Fibroblast of lung (primary cell): ENCODE results near the gene AMFR. TPM values are rescaled to one million over a fixed set of nuclear protein-coding genes. Genes with fewer than 3 reads are reported as not detected.

Source experiments
- DNase-seq, 2 donors: peaks; one replicate each; pipeline versions ENCODE4 v3.0.0 to v3.0.0-alpha.2; 2010; ENCODE audit warnings: low read depth in 2 of 2
- H2AFZ ChIP-seq: 2 replicates; pipeline ENCODE4 v1.5.1; 2012; ENCODE audit warnings: low read length, control low read depth, inconsistent platforms
- H3K27ac ChIP-seq: 2 replicates; pipeline ENCODE4 v1.5.1; 2011; ENCODE audit warnings: low read length, control low read depth; ENCODE audit not compliant: insufficient read depth
- H3K27me3 ChIP-seq: 2 replicates; pipeline ENCODE4 v1.5.1; 2011; ENCODE audit warnings: mild to moderate bottlenecking, low read length; ENCODE audit not compliant: control insufficient read depth, insufficient read depth
- H3K36me3 ChIP-seq: 2 replicates; pipeline ENCODE4 v1.5.1; 2011; ENCODE audit warnings: low read length; ENCODE audit not compliant: control insufficient read depth, insufficient read depth
- H3K4me1 ChIP-seq: 2 replicates; pipeline ENCODE4 v1.5.1; 2011; ENCODE audit warnings: low read length; ENCODE audit not compliant: control insufficient read depth, insufficient read depth; ENCODE audit errors: extremely low read depth
- H3K4me2 ChIP-seq: 2 replicates; pipeline ENCODE4 v1.5.1; 2011; ENCODE audit warnings: low read length, control low read depth; ENCODE audit not compliant: insufficient read depth; ENCODE audit errors: extremely low read depth
- H3K4me3 ChIP-seq, 4 experiments: fragments of 200-600 bp in 1 of 4; sonication (generic) in 1 of 4; replicated peaks in 1 of 4; 2 replicates each; pipeline ENCODE4 v1.5.1; 2011 to 2016; ENCODE audit warnings: low read length in 4 of 4, low read depth in 3 of 4, mild to moderate bottlenecking in 3 of 4, control low read depth in 2 of 4, inconsistent platforms in 1 of 4, mixed read lengths in 1 of 4; ENCODE audit not compliant: insufficient read depth in 1 of 4; ENCODE audit errors: control extremely low read depth in 1 of 4
- H3K79me2 ChIP-seq: 2 replicates; pipeline ENCODE4 v1.5.1; 2012; ENCODE audit warnings: mild to moderate bottlenecking, low read length, inconsistent platforms; ENCODE audit not compliant: control insufficient read depth, insufficient read depth
- H3K9ac ChIP-seq: 2 replicates; pipeline ENCODE4 v1.5.1; 2011; ENCODE audit warnings: mild to moderate bottlenecking, low read length, control low read depth; ENCODE audit not compliant: insufficient read depth
- H3K9me3 ChIP-seq: 2 replicates; pipeline ENCODE4 v1.5.1; 2012; ENCODE audit warnings: low read depth, low read length; ENCODE audit not compliant: control insufficient read depth, insufficient read depth
- H4K20me1 ChIP-seq: 2 replicates; pipeline ENCODE4 v1.5.1; 2011; ENCODE audit warnings: low read length; ENCODE audit not compliant: control insufficient read depth, insufficient read depth; ENCODE audit errors: extremely low read depth
- CTCF ChIP-seq, 2 donors: IDR thresholded peaks in 1 of 2; conservative IDR thresholded peaks in 1 of 2; 1 replicate in 1 of 2; 2 replicates in 1 of 2; pipeline ENCODE4 v1.5.1; 2011 to 2012; ENCODE audit warnings: low read length in 2 of 2, control low read depth in 1 of 2, inconsistent platforms in 1 of 2, low read depth in 1 of 2, mild to moderate bottlenecking in 1 of 2
- EZH2 ChIP-seq: IDR thresholded peaks from 2 replicates; pipeline ENCODE4 v1.5.1; 2012; ENCODE audit warnings: low read length, control low read depth, mild to moderate bottlenecking; ENCODE audit errors: missing control alignments
- polyA plus RNA-seq, 2 donors: library from polyadenylated mRNA; depleted of rRNA in 1 of 2; stranded (reverse) in 1 of 2; unstranded in 1 of 2; fragments of >200 nt; gene quantifications; 2 replicates each; pipeline ENCODE4 v1.2.1, GENCODE V29; 2011 to 2012; ENCODE audit warnings: missing spikeins in 1 of 2
- total RNA-seq: library from RNA; depleted of rRNA; stranded (reverse); fragments of >200 nt; gene quantifications from 2 replicates; pipeline ENCODE4 v1.2.1, GENCODE V29; 2014

The AMFR gene
- total and polyA plus RNA-seq, 2 donors (not counting 1 experiment from before 2014, with no cell fraction given), result 75.9 to 413 TPM

GRCh38 chr16:56438038-56438437 lies 12.7 kb upstream of the AMFR start:
- Histone ChIP-seq H3K27me3 (no peaks in the 10 kb centered on the region), H3K9ac (no peak overlapping the region), H3K36me3 (peaks cover 2% of the 10 kb centered on the region), H2AFZ (no peak overlapping the region), H3K27ac (no peak overlapping the region), H3K4me1 (no peaks in the 10 kb centered on the region), H3K4me2 (no peak overlapping the region), H3K9me3 (no peaks in the 10 kb centered on the region), H3K4me3 (no peak overlapping the region), H4K20me1 (no peaks in the 10 kb centered on the region), H3K79me2 (no peaks in the 10 kb centered on the region)
- no peak for TF ChIP-seq EZH2
- DNase-seq, result no peak

DNA sequence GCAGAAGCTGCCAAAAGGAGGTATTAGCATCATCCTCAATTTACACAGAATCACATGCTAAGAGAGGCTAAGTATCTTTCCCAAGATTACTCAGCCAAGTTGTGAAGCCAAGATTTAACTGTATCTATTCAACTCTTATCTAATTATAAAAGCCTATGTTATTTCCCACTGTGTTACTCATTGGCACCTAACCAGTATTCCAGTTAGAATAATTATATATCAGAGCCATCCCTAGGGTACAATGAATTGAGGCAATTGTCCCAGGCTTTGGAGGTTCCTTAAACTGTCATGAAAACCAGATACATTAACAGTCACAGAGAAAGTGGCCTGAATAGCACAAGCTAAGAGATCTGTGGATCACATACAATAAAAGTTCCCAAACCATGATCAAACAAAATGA lies 10.9 kb upstream of the AMFR start:
- DNase-seq, result no peak
- H3K27ac ChIP-seq, result no peak overlapping the region
- no peaks in the 10 kb centered on the region for H4K20me1 ChIP-seq
- TF ChIP-seq EZH2, result no peak
- TF ChIP-seq CTCF (conservative IDR thresholded peaks at IDR 0.05 in 1 of 2, IDR thresholded peaks at IDR 0.05 in 1 of 2; ENCODE audit: low read depth in 1 of 2, low read length in 2 of 2), result no peak
- no peaks in the 10 kb centered on the region for H3K4me1 ChIP-seq
- H2AFZ ChIP-seq, result no peak overlapping the region
- H3K9ac ChIP-seq, result no peak overlapping the region
- peaks cover 4% of the 10 kb centered on the region for H3K36me3 ChIP-seq
- no peak overlapping the region for H3K4me3 ChIP-seq
- H3K9me3 ChIP-seq, result no peaks in the 10 kb centered on the region
- no peaks in the 10 kb centered on the region for H3K79me2 ChIP-seq
- H3K27me3 ChIP-seq, result no peaks in the 10 kb centered on the region
- H3K4me2 ChIP-seq, result no peak overlapping the region

DNA sequence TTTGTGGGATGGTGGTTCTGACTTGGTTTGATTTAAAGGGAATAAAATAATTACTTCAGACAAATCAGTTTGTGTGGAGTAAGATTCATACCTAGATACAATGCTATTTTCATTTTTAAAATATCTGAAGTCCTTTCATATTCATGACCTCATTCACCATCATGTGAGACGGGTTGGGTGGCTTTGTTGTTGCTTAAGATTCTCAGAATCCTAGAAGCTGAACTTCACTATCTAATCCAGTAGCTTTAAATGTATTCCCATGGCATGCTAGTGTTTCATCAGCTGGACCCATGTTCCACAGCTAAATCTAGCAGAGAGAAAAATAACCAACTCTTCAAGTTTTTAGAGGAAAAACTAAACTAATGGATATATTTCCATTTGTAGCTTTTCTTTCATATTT lies 2.7 kb upstream of the AMFR start:
- Histone ChIP-seq H3K4me2 (no peak overlapping the region), H3K27ac (no peak overlapping the region), H3K27me3 (no peaks in the 10 kb centered on the region), H3K36me3 (peaks cover 2% of the 10 kb centered on the region), H3K9ac (no peak overlapping the region), H3K79me2 (peaks cover 17% of the 10 kb centered on the region), H2AFZ (no peak overlapping the region), H3K4me3 (no peak overlapping the region), H3K9me3 (no peaks in the 10 kb centered on the region), H4K20me1 (no peaks in the 10 kb centered on the region), H3K4me1 (peaks cover 3% of the 10 kb centered on the region)
- peak in 1 of 2 donors; percentile 4 for DNase-seq
- no peak for TF ChIP-seq EZH2
- no peak for TF ChIP-seq CTCF (conservative IDR thresholded peaks at IDR 0.05 in 1 of 2, IDR thresholded peaks at IDR 0.05 in 1 of 2; ENCODE audit: low read depth in 1 of 2, low read length in 2 of 2)
